Measurements from ENCODE around the gene SLC1A4. TPM values are rescaled to one million over a fixed set of nuclear protein-coding genes. Genes with fewer than 3 reads are reported as not detected.

SLC1A4 gene
- total and polyA plus RNA-seq, 3 donors from 2014 or later: 14.3 to 28.5 (median 17.8) TPM

DNA sequence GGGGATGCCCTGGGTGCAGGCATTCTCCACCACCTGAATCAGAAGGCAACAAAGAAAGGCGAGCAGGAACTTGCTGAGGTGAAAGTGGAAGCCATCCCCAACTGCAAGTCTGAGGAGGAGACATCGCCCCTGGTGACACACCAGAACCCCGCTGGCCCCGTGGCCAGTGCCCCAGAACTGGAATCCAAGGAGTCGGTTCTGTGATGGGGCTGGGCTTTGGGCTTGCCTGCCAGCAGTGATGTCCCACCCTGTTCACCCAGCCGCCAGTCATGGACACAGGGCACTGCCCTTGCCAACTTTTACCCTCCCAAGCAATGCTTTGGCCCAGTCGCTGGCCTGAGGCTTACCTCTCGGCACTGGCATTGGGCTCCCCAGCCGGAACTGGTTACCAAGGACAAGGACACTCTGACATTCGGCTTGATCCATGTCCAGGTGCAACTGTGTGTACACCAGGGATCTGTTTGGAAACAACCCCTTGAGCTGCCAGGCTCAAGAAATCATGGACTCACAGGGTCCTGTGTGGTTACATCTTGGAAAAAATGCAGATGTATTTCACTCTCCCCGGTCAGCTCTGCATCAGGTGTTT lies 31.8 kb downstream of the SLC1A4 start:
- TF ChIP-seq, protein P1, sequence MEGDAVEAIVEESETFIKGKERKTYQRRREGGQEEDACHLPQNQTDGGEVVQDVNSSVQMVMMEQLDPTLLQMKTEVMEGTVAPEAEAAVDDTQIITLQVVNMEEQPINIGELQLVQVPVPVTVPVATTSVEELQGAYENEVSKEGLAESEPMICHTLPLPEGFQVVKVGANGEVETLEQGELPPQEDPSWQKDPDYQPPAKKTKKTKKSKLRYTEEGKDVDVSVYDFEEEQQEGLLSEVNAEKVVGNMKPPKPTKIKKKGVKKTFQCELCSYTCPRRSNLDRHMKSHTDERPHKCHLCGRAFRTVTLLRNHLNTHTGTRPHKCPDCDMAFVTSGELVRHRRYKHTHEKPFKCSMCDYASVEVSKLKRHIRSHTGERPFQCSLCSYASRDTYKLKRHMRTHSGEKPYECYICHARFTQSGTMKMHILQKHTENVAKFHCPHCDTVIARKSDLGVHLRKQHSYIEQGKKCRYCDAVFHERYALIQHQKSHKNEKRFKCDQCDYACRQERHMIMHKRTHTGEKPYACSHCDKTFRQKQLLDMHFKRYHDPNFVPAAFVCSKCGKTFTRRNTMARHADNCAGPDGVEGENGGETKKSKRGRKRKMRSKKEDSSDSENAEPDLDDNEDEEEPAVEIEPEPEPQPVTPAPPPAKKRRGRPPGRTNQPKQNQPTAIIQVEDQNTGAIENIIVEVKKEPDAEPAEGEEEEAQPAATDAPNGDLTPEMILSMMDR (IDR thresholded peaks at IDR 0.05): no peak
- TF ChIP-seq POLR2A (IDR thresholded peaks at IDR 0.05): no peak
- whole genome bisulfite sequencing, 2 donors: 87 to 91% methylated on average over 7 to 9 of the region's 11 CpGs
- H3K4me1 ChIP-seq: no peaks in the 10 kb centered on the region
- no peak overlapping the region for H3K27ac ChIP-seq
- no peak overlapping the region for H3K4me3 ChIP-seq
- H3K27me3 ChIP-seq: no peaks in the 10 kb centered on the region
- DNase-seq: no peak
- intact Hi-C loops (cut with DNase I; ENCODE audit: low total_unique reads): no loop called here
- H3K9me3 ChIP-seq: no peaks in the 10 kb centered on the region
- H3K36me3 ChIP-seq (ENCODE audit: low read depth, missing control alignments): no peaks in the 10 kb centered on the region

DNA sequence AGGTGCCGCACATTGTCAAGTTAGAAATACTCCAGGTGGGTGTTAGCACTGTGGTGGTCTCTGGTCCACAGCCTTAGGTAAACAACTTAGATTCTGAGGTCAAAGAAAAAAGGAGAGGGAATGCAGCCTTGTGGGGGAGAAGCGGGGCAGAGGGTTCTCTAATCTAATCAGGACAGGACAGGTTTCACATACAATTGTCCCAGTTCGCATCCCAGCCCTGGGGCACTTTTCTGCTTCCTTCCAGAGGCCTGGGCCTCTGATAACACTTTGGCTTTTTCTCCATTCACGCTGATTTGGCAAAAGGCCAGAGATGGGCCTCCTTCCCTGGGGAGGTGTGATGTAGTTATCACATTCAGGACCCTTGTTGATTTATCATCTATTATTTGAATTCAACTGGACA lies 32.5 kb downstream of the SLC1A4 start:
- Histone ChIP-seq H3K4me1 (no peaks in the 10 kb centered on the region), H3K4me3 (no peak overlapping the region), H3K36me3 (ENCODE audit: low read depth, missing control alignments) (no peaks in the 10 kb centered on the region), H3K27ac (no peak overlapping the region), H3K9me3 (no peaks in the 10 kb centered on the region), H3K27me3 (no peaks in the 10 kb centered on the region)
- WGBS, 2 donors: 69 to 73% methylated on average over 4 of the region's 4 CpGs
- TF ChIP-seq POLR2A (IDR thresholded peaks at IDR 0.05): no peak
- TF ChIP-seq, protein P1 (IDR thresholded peaks at IDR 0.05): no peak
- intact Hi-C loops (cut with DNase I; ENCODE audit: low total_unique reads): no loop called here
- no peak for DNase-seq

DNA sequence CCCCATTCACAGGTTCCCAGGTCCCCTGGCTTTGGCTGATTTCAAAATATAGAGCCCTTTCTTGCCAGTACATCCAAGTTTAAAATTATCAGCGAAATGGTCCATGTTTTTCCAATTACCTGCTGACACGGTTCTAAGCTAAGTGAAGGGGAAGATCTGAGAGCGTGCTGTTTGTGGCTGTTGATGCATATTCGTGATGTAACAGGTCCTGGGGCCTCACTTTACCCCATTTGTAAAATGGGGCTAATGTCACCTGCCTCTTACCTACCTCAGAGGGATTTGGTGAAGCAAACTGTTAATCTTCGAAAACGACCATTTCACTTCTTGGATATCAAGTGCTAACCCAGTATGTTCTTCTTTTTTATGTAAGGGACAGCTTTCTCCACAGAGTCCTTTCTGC lies 33.0 kb downstream of the SLC1A4 start:
- no peak for DNase-seq
- TF ChIP-seq POLR2A (IDR thresholded peaks at IDR 0.05): no peak
- TF ChIP-seq, protein P1 (IDR thresholded peaks at IDR 0.05): no peak
- no peaks in the 10 kb centered on the region for H3K36me3 ChIP-seq (ENCODE audit: low read depth, missing control alignments)
- 91% methylated on average over 6 of the region's 6 CpGs for WGBS, 2 donors
- H3K9me3 ChIP-seq: no peaks in the 10 kb centered on the region
- H3K27ac ChIP-seq: no peak overlapping the region
- no peaks in the 10 kb centered on the region for H3K4me1 ChIP-seq
- no peak overlapping the region for H3K4me3 ChIP-seq
- intact Hi-C loops (cut with DNase I; ENCODE audit: low total_unique reads): no loop called here
- H3K27me3 ChIP-seq: no peaks in the 10 kb centered on the region

DNA sequence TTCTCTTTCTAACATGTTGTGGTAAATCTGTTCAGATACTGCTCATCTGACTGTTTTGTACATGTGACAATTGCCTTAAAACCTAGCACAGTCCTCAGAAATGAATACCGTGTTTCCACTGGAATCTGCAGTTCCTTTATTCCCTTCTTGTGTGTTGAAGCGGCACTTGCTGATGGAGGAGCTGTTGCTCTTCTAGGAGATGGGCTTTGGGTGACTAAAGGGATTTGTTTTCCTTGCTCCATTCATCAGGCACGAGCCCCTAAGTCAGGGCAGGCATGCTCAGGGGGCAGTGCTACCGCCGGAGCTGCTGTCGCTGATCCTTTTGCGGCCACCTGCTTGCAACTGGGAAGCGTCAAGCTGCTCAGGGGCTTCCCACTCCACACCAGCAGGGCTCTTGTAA lies 34.5 kb downstream of the SLC1A4 start:
- no peaks in the 10 kb centered on the region for H3K36me3 ChIP-seq (ENCODE audit: low read depth, missing control alignments)
- H3K4me1 ChIP-seq: no peaks in the 10 kb centered on the region
- no peak overlapping the region for H3K27ac ChIP-seq
- WGBS, 2 donors: 91 to 97% methylated on average over 8 of the region's 8 CpGs
- no peak for TF ChIP-seq POLR2A (IDR thresholded peaks at IDR 0.05)
- no peaks in the 10 kb centered on the region for H3K9me3 ChIP-seq
- intact Hi-C loops (cut with DNase I; ENCODE audit: low total_unique reads): no loop called here
- no peak overlapping the region for H3K4me3 ChIP-seq
- no peak for DNase-seq
- no peaks in the 10 kb centered on the region for H3K27me3 ChIP-seq

DNA sequence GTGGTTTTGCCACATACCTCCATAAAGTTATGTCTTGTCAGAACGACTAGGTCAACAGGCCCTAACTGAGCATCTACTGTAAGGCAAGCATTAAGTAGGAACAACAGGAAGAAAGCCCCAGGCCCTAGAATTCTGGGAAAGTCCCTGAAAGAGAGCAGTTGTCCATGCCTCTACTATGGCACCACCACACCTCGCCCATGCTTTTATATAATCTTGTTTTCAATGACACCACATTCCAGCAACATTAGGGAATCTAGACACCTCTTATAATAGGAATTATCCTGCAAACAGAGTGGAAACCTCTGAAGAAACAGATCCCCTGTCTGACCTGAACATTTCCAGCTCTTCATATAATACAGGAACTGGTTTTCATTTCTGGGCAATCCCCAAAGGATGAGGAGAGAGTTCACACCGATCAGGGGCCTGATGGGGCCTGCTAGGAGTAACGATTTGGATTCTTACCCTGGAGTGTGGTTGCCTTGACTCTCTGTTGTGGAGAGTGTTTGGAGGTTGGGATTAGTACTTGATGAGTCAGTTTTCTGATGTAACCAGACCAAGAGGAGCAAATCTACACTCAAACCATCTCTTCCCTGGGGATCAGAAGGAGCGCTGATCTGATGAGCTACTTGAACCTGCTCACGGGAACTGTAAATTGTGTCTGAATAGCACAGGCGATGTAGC lies 35.1 kb downstream of the SLC1A4 start:
- Histone ChIP-seq H3K27ac (no peak overlapping the region), H3K4me1 (no peaks in the 10 kb centered on the region), H3K9me3 (no peaks in the 10 kb centered on the region), H3K4me3 (no peak overlapping the region), H3K27me3 (no peaks in the 10 kb centered on the region), H3K36me3 (ENCODE audit: low read depth, missing control alignments) (no peaks in the 10 kb centered on the region)
- WGBS, 2 donors: 88 to 94% methylated on average over 6 to 7 of the region's 7 CpGs
- intact Hi-C loops (cut with DNase I; ENCODE audit: low total_unique reads): no loop called here
- DNase-seq: no peak
- TF ChIP-seq POLR2A (IDR thresholded peaks at IDR 0.05): no peak
- TF ChIP-seq, protein P1 (IDR thresholded peaks at IDR 0.05): no peak

Measured in testis (tissue), 3 donors.